Activated effector memory CD4-positive, alpha-beta T cell treated with Interleukin-2 at 50 U/mL for 16 hours (primary cell): ENCODE results near the gene ABCC11.
A peak's percentile ranks its signal among the peaks of the same experiment; 100 is the strongest.
"Not testable (repeated sequence)": the region's sequence is repeated elsewhere in the genome, so short reads cannot be mapped to it uniquely, and the experiment has no call there.

Source experiments
- DNase-seq: peaks from one replicate; pipeline ENCODE4 v3.0.0-alpha.2; 2020

The ABCC11 gene

GRCh38 chr16:48244863-48245195 is 2.5 kb downstream of the ABCC11 start:
- DNase-seq = no peak

- DNase-seq = peak; percentile 89
Observed at GRCh38 chr16:48244080-48244862, 3.1 kb downstream of the ABCC11 start, which contains the start of gene LONP2. LONP2 (plus strand) TSS chr16:48244300; CDS start chr16:48244389, 89 bp downstream.

GRCh38 chr16:48240147-48240546 is 7.2 kb downstream of the ABCC11 start:
- not testable (repeated sequence) for DNase-seq

GRCh38 chr16:48236286-48236685 is 11.1 kb downstream of the ABCC11 start:
- DNase-seq = no peak

GRCh38 chr16:48235556-48236136 is 11.7 kb downstream of the ABCC11 start:
- no peak for DNase-seq

- DNase-seq = no peak
Observed at GRCh38 chr16:48235058-48235555, 12.2 kb downstream of the ABCC11 start.

GRCh38 chr16:48234630-48235029 is 12.7 kb downstream of the ABCC11 start:
- DNase-seq = no peak

- no peak for DNase-seq
Observed at GRCh38 chr16:48232493-48233040, 14.8 kb downstream of the ABCC11 start.

GRCh38 chr16:48231727-48232492 is 15.4 kb downstream of the ABCC11 start:
- DNase-seq = no peak

- no peak for DNase-seq
Observed at GRCh38 chr16:48225456-48225855, 21.9 kb downstream of the ABCC11 start.

GRCh38 chr16:48223490-48223889 is 23.8 kb downstream of the ABCC11 start:
- no peak for DNase-seq

- DNase-seq = no peak
Observed at GRCh38 chr16:48220891-48221290, 26.4 kb downstream of the ABCC11 start.

- no peak for DNase-seq
Observed at GRCh38 chr16:48218473-48218872, 28.9 kb downstream of the ABCC11 start.

- no peak for DNase-seq
Observed at GRCh38 chr16:48217708-48218107, 29.6 kb downstream of the ABCC11 start.

- no peak for DNase-seq
Observed at GRCh38 chr16:48215738-48216137, 31.6 kb downstream of the ABCC11 start.

GRCh38 chr16:48212033-48212432 is 35.3 kb downstream of the ABCC11 start:
- DNase-seq = no peak

GRCh38 chr16:48210747-48211146 is 36.6 kb downstream of the ABCC11 start:
- no peak for DNase-seq

GRCh38 chr16:48206594-48207242 is 40.6 kb downstream of the ABCC11 start:
- DNase-seq = no peak

GRCh38 chr16:48204825-48205151 is 42.6 kb downstream of the ABCC11 start:
- DNase-seq = no peak

- DNase-seq = no peak
Observed at GRCh38 chr16:48203974-48204824, 43.1 kb downstream of the ABCC11 start.

GRCh38 chr16:48201515-48202201 is 45.7 kb downstream of the ABCC11 start:
- no peak for DNase-seq
